Body of pancreas (tissue), 4 donors: ENCODE measurements around the gene FMO1. TPM values are rescaled to one million over a fixed set of nuclear protein-coding genes. Genes with fewer than 3 reads are reported as not detected.

Source experiments
- ATAC-seq: fragments of 150-250 bp; one replicate; pipeline ENCODE4 v1.9.1; 2016
- DNase-seq, 4 donors: peaks; one replicate each; pipeline ENCODE4 v3.0.0-alpha.2; 2019
- H3K27ac ChIP-seq, 4 donors: fragments of 200-600 bp; sonication (generic); 1 replicate in 3 of 4; 2 replicates in 1 of 4; pipeline versions ENCODE4 v1.5.1 to v1.6.1; 2016 to 2019; ENCODE audit warnings: mild to moderate bottlenecking in 1 of 4, mixed read lengths in 1 of 4, moderate library complexity in 1 of 4
- H3K27me3 ChIP-seq, 2 donors: fragments of 200-600 bp; sonication (generic); one replicate each; pipeline ENCODE4 v1.6.0; 2016; ENCODE audit warnings: mild to moderate bottlenecking in 1 of 2
- H3K36me3 ChIP-seq, 2 donors: fragments of 200-600 bp; sonication (generic); replicated peaks in 1 of 2; 2 replicates each; pipeline ENCODE4 v1.5.1; 2016; ENCODE audit warnings: low read depth in 2 of 2; ENCODE audit not compliant: insufficient read depth in 1 of 2
- H3K4me1 ChIP-seq: fragments of 200-600 bp; sonication (generic); one replicate; pipeline ENCODE4 v1.6.0; 2016
- H3K4me3 ChIP-seq, 2 donors: fragments of 200-600 bp; sonication (generic); 1 replicate in 1 of 2; 2 replicates in 1 of 2; pipeline ENCODE4 v1.5.1; 2016 to 2019
- H3K9me3 ChIP-seq, 3 donors: fragments of 200-600 bp; sonication (generic); 1 replicate in 2 of 3; 2 replicates in 1 of 3; pipeline ENCODE4 v1.5.1; 2016
- POLR2A ChIP-seq, 3 donors: fragments of 450-650 bp; IDR thresholded peaks; one replicate each; pipeline ENCODE4 v1.6.1; 2016; ENCODE audit warnings: antibody characterized with exemption in 3 of 3, mild to moderate bottlenecking in 2 of 3
- WGBS, 2 donors: methylation state at CpG; one replicate each; pipeline ENCODE4 v1.1.5; 2017; 5-methylcytosine and 5-hydroxymethylcytosine counted together
- intact Hi-C: fragments of 100-400 bp; cut with DNase I; formaldehyde crosslinking; loops from one replicate; pipeline ENCODE4 v1.15.1; 2023
- total RNA-seq, 2 donors: library from RNA; depleted of rRNA; stranded (reverse); fragments of >200 nt; gene quantifications; one replicate each; pipeline ENCODE4 v1.1.0, GENCODE V29; 2016
- TF ChIP-seq, protein P1 (sequence below), 7 experiments: fragments of 450-650 bp in 4 of 7; fragments of 200-600 bp in 3 of 7; sonication (generic) in 3 of 7; IDR thresholded peaks; one replicate each; pipeline ENCODE4 v1.5.1; 2016 to 2019; ENCODE audit warnings: antibody characterized with exemption in 7 of 7

FMO1 gene
- total RNA-seq, 2 donors from 2014 or later: 0.99 to 3.1 TPM

GRCh38 chr1:171258943-171259342, 10.6 kb downstream of the FMO1 start:
- H3K4me3 ChIP-seq: no peak overlapping the region
- DNase-seq (no peak), ATAC-seq (no peak)
- no peaks in the 10 kb centered on the region for H3K36me3 ChIP-seq
- peaks cover 14% of the 10 kb centered on the region for H3K4me1 ChIP-seq
- intact Hi-C loops: loop anchor here (10.0 kb wide), 1 partner anchor 46 kb away; no protein-coding TSS in a partner anchor
- H3K27ac ChIP-seq: no peak overlapping the region
- H3K27me3 ChIP-seq: no peaks in the 10 kb centered on the region
- 72 to 82% methylated on average over 2 of the region's 2 CpGs for WGBS, 2 donors
- H3K9me3 ChIP-seq: no peaks in the 10 kb centered on the region
- TF ChIP-seq, protein P1, sequence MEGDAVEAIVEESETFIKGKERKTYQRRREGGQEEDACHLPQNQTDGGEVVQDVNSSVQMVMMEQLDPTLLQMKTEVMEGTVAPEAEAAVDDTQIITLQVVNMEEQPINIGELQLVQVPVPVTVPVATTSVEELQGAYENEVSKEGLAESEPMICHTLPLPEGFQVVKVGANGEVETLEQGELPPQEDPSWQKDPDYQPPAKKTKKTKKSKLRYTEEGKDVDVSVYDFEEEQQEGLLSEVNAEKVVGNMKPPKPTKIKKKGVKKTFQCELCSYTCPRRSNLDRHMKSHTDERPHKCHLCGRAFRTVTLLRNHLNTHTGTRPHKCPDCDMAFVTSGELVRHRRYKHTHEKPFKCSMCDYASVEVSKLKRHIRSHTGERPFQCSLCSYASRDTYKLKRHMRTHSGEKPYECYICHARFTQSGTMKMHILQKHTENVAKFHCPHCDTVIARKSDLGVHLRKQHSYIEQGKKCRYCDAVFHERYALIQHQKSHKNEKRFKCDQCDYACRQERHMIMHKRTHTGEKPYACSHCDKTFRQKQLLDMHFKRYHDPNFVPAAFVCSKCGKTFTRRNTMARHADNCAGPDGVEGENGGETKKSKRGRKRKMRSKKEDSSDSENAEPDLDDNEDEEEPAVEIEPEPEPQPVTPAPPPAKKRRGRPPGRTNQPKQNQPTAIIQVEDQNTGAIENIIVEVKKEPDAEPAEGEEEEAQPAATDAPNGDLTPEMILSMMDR (IDR thresholded peaks at IDR 0.05): no peak
- no peak for TF ChIP-seq POLR2A (IDR thresholded peaks at IDR 0.05)

DNA sequence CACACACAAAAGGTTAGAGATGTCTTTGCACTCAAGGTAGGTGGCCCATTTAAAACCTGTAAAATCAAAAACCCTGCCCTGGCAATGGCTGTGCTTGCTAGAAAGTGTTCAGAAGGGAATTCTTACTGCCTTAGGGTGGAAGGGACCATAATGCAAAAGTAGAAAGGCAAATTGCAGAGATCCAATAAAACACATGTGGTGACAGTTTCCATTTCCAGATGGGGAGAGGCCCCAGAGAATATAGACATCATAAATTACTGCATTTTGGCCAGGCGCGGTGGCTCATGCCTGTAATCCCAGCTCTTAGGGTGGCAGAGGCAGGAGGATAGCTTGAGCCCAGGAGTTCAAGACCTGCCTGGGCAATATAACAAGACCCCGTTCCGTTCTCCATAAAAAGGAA, 13.0 kb downstream of the FMO1 start:
- intact Hi-C loops: no loop called here
- 90 to 92% methylated on average over 4 of the region's 4 CpGs for WGBS, 2 donors
- no peak overlapping the region for H3K27ac ChIP-seq

GRCh38 chr1:171263901-171264300, 15.6 kb downstream of the FMO1 start:
- intact Hi-C loops: no loop called here
- H3K27me3 ChIP-seq: no peaks in the 10 kb centered on the region
- TF ChIP-seq POLR2A (IDR thresholded peaks at IDR 0.05): no peak
- TF ChIP-seq, protein P1 (IDR thresholded peaks at IDR 0.05): no peak
- DNase-seq (no peak), ATAC-seq (no peak)
- H3K27ac ChIP-seq: no peak overlapping the region
- 65 to 70% methylated on average over 2 of the region's 2 CpGs for WGBS, 2 donors
- H3K4me3 ChIP-seq: no peak overlapping the region
- no peaks in the 10 kb centered on the region for H3K9me3 ChIP-seq
- no peaks in the 10 kb centered on the region for H3K36me3 ChIP-seq
- H3K4me1 ChIP-seq: no peaks in the 10 kb centered on the region

More for the DNA sequence above, 13.0 kb downstream of the FMO1 start:
- Histone ChIP-seq H3K4me3 (no peak overlapping the region), H3K9me3 (no peaks in the 10 kb centered on the region), H3K36me3 (no peaks in the 10 kb centered on the region), H3K27me3 (no peaks in the 10 kb centered on the region), H3K4me1 (peaks cover 14% of the 10 kb centered on the region)
- DNase-seq (no peak), ATAC-seq (no peak)
- no peak for TF ChIP-seq POLR2A (IDR thresholded peaks at IDR 0.05)
- TF ChIP-seq, protein P1 (IDR thresholded peaks at IDR 0.05): no peak

- no peak for TF ChIP-seq POLR2A (IDR thresholded peaks at IDR 0.05)
- TF ChIP-seq, protein P1 (IDR thresholded peaks at IDR 0.05): no peak
- Histone ChIP-seq H3K27ac (no peak overlapping the region), H3K9me3 (no peaks in the 10 kb centered on the region), H3K4me3 (no peak overlapping the region), H3K27me3 (no peaks in the 10 kb centered on the region), H3K4me1 (no peaks in the 10 kb centered on the region), H3K36me3 (no peaks in the 10 kb centered on the region)
- ATAC-seq (no peak), DNase-seq (no peak)
- intact Hi-C loops: no loop called here
- whole genome bisulfite sequencing, 2 donors: 48 to 52% methylated on average over 2 of the region's 2 CpGs
Measured at GRCh38 chr1:171265686-171266085, 17.4 kb downstream of the FMO1 start.

DNA sequence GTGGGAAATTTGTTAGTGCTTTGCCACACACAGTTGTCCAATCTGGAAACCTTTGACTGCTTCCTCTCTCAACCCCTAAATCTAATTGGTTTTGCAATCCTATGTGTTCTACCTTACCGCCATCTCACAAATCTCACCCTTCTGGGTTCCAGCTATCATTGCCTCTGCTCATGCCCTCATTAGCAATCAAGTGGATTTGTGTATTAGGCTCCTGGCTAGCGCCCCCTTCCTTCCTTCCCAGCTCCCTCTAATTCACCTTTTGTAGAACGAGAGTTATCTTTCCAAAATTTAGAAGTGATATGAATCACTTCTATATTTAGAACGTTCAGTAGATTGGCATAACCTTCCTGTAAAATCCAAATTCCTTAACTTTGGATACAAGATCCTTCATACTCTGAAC, 18.6 kb downstream of the FMO1 start:
- Histone ChIP-seq H3K4me3 (no peak overlapping the region), H3K4me1 (no peaks in the 10 kb centered on the region), H3K27me3 (no peaks in the 10 kb centered on the region), H3K27ac (no peak overlapping the region), H3K9me3 (no peaks in the 10 kb centered on the region), H3K36me3 (no peaks in the 10 kb centered on the region)
- TF ChIP-seq, protein P1 (IDR thresholded peaks at IDR 0.05): no peak
- no peak for TF ChIP-seq POLR2A (IDR thresholded peaks at IDR 0.05)
- WGBS, 2 donors: 52 to 57% methylated on average over 4 of the region's 4 CpGs
- no peak for DNase-seq
- ATAC-seq: no peak
- intact Hi-C loops: no loop called here
